Measurements from ENCODE around the gene LTA.

DNA sequence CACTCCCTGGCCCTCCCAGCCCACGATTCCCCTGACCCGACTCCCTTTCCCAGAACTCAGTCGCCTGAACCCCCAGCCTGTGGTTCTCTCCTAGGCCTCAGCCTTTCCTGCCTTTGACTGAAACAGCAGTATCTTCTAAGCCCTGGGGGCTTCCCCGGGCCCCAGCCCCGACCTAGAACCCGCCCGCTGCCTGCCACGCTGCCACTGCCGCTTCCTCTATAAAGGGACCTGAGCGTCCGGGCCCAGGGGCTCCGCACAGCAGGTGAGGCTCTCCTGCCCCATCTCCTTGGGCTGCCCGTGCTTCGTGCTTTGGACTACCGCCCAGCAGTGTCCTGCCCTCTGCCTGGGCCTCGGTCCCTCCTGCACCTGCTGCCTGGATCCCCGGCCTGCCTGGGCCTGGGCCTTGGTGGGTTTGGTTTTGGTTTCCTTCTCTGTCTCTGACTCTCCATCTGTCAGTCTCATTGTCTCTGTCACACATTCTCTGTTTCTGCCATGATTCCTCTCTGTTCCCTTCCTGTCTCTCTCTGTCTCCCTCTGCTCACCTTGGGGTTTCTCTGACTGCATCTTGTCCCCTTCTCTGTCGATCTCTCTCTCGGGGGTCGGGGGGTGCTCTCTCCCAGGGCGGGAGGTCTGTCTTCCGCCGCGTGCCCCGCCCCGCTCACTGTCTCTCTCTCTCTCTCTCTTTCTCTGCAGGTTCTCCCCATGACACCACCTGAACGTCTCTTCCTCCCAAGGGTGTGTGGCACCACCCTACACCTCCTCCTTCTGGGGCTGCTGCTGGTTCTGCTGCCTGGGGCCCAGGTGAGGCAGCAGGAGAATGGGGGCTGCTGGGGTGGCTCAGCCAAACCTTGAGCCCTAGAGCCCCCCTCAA is at the start of gene LTA:
- TF ChIP-seq, protein P1, sequence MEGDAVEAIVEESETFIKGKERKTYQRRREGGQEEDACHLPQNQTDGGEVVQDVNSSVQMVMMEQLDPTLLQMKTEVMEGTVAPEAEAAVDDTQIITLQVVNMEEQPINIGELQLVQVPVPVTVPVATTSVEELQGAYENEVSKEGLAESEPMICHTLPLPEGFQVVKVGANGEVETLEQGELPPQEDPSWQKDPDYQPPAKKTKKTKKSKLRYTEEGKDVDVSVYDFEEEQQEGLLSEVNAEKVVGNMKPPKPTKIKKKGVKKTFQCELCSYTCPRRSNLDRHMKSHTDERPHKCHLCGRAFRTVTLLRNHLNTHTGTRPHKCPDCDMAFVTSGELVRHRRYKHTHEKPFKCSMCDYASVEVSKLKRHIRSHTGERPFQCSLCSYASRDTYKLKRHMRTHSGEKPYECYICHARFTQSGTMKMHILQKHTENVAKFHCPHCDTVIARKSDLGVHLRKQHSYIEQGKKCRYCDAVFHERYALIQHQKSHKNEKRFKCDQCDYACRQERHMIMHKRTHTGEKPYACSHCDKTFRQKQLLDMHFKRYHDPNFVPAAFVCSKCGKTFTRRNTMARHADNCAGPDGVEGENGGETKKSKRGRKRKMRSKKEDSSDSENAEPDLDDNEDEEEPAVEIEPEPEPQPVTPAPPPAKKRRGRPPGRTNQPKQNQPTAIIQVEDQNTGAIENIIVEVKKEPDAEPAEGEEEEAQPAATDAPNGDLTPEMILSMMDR (IDR thresholded peaks at IDR 0.05 in 8 of 11, conservative IDR thresholded peaks at IDR 0.05 in 3 of 11), result no peak
- peak in 1 of 3 donors; percentile 58 for TF ChIP-seq POLR2A (IDR thresholded peaks at IDR 0.05)

Measured in spleen (tissue), 7 donors.